CD4-positive, alpha-beta T cell treated with Interleukin-21 for 1 hour (primary cell): ENCODE results near the gene EXOC6.
"Not testable (repeated sequence)": the region's sequence is repeated elsewhere in the genome, so short reads cannot be mapped to it uniquely, and the experiment has no call there.

Experiments
- DNase-seq: peaks from one replicate; pipeline ENCODE4 v3.0.0-alpha.2; 2020

The EXOC6 gene

GRCh38 chr10:93085272-93085859 is 237.0 kb downstream of the EXOC6 start:
- DNase-seq: no peak

GRCh38 chr10:93086289-93086688 is 238.0 kb downstream of the EXOC6 start:
- no peak for DNase-seq

- no peak for DNase-seq
Measured at GRCh38 chr10:93087846-93088245, 239.5 kb downstream of the EXOC6 start.

- no peak for DNase-seq
Measured at GRCh38 chr10:93088466-93088865, 240.1 kb downstream of the EXOC6 start.

- no peak for DNase-seq
Measured at GRCh38 chr10:93090619-93091018, 242.3 kb downstream of the EXOC6 start.

GRCh38 chr10:93091960-93092359 is 243.6 kb downstream of the EXOC6 start:
- no peak for DNase-seq

GRCh38 chr10:93095225-93095624 is 246.9 kb downstream of the EXOC6 start:
- DNase-seq: no peak

GRCh38 chr10:93096901-93097300 is 248.6 kb downstream of the EXOC6 start:
- no peak for DNase-seq

GRCh38 chr10:93097386-93097785 is 249.1 kb downstream of the EXOC6 start:
- DNase-seq: no peak

GRCh38 chr10:93098816-93099215 is 250.5 kb downstream of the EXOC6 start:
- no peak for DNase-seq

GRCh38 chr10:93099670-93100069 is 251.3 kb downstream of the EXOC6 start:
- no peak for DNase-seq

GRCh38 chr10:93101148-93101547 is 252.8 kb downstream of the EXOC6 start:
- DNase-seq: not testable (repeated sequence)

- no peak for DNase-seq
Measured at GRCh38 chr10:93103953-93104352, 255.6 kb downstream of the EXOC6 start.

- DNase-seq: no peak
Measured at GRCh38 chr10:93106631-93107072, 258.3 kb downstream of the EXOC6 start.
